Mucosa of descending colon (tissue), 3 donors: ENCODE measurements around the gene AOPEP. TPM values are rescaled to one million over a fixed set of nuclear protein-coding genes. Genes with fewer than 3 reads are reported as not detected.
A peak's percentile ranks its signal among the peaks of the same experiment; 100 is the strongest.

Experiments used
- ATAC-seq: fragments of 200-7000 bp; cut with Tn5 transposase; one replicate; pipeline ENCODE4 v1.9.1; 2020; ENCODE audit warnings: mild to moderate bottlenecking, moderate library complexity
- DNase-seq, 3 donors: peaks; one replicate each; pipeline ENCODE4 v3.0.0-alpha.2; 2020
- H3K36me3 ChIP-seq: fragments of 200-600 bp; one replicate; pipeline ENCODE4 v1.8.0; 2021; ENCODE audit warnings: low read depth, mild to moderate bottlenecking
- H3K4me1 ChIP-seq: fragments of 200-600 bp; one replicate; pipeline ENCODE4 v1.8.0; 2021; ENCODE audit warnings: low read depth, mild to moderate bottlenecking
- H3K4me3 ChIP-seq: fragments of 200-600 bp; one replicate; pipeline ENCODE4 v1.8.0; 2021; ENCODE audit warnings: mild to moderate bottlenecking
- H3K9me3 ChIP-seq: fragments of 200-600 bp; one replicate; pipeline ENCODE4 v1.8.0; 2021; ENCODE audit warnings: mild to moderate bottlenecking
- CTCF ChIP-seq: fragments of 200-600 bp; IDR thresholded peaks from one replicate; pipeline ENCODE4 v1.8.0; 2022; ENCODE audit warnings: antibody characterized with exemption, mild to moderate bottlenecking
- intact Hi-C, 2 donors: fragments of 100-400 bp; cut with DNase I in 1 of 2; cut with micrococcal nuclease in 1 of 2; formaldehyde crosslinking; loops; one replicate each; pipeline versions ENCODE4 v1.11.0 to v1.11.1; 2022; cut with DNase I, micrococcal nuclease
- total RNA-seq, 3 donors: library from RNA; stranded (reverse); fragmentation: NEBNext Ultra II Directional in 2 of 3; extraction: Animal tissue kit (Norgen Biotek cat#: 25700) in 2 of 3; gene quantifications; one replicate each; pipeline versions ENCODE4 v1.2.1 to v1.2.4, GENCODE V29; 2021 to 2023
- donor health status: DM: no; HTN: no; CAD: no; lungs with moderate emphysema.
- donor health status: DM: no; HTN: no; CAD: no.
- donor health status: DM: no; HTN: yes; CAD: no.

AOPEP gene
- total RNA-seq, 3 donors from 2014 or later: 47.5 to 102 (median 57.8) TPM

GRCh38 chr9:94911211-94911610 is 184.7 kb downstream of the AOPEP start:
- Histone ChIP-seq H3K4me3 (no peak overlapping the region), H3K9me3 (no peaks in the 10 kb centered on the region), H3K4me1 (peaks cover 15% of the 10 kb centered on the region), H3K36me3 (no peaks in the 10 kb centered on the region)
- DNase-seq (no peak), ATAC-seq (no peak)
- intact Hi-C loops: no loop called here
- TF ChIP-seq CTCF: no peak

- peaks cover 15% of the 10 kb centered on the region for H3K4me1 ChIP-seq
- no peak for TF ChIP-seq CTCF
- ATAC-seq: no peak
These were observed 185.6 kb downstream of the AOPEP start for GRCh38 chr9:94911986-94912635.

GRCh38 chr9:94912700-94913249 is 186.3 kb downstream of the AOPEP start:
- no peak for DNase-seq
- no peak for TF ChIP-seq CTCF
- peaks cover 15% of the 10 kb centered on the region for H3K4me1 ChIP-seq
- H3K4me3 ChIP-seq: no peak overlapping the region
- intact Hi-C loops: no loop called here
- H3K36me3 ChIP-seq: no peaks in the 10 kb centered on the region
- ATAC-seq: no peak
- no peaks in the 10 kb centered on the region for H3K9me3 ChIP-seq

More at GRCh38 chr9:94911986-94912635, 185.6 kb downstream of the AOPEP start:
- H3K4me3 ChIP-seq: no peak overlapping the region
- H3K36me3 ChIP-seq: no peaks in the 10 kb centered on the region
- DNase-seq: no peak
- no peaks in the 10 kb centered on the region for H3K9me3 ChIP-seq
- intact Hi-C loops: no loop called here

GRCh38 chr9:94913550-94913949 is 187.1 kb downstream of the AOPEP start:
- ATAC-seq: peak; percentile 42
- H3K4me1 ChIP-seq: peaks cover 15% of the 10 kb centered on the region
- TF ChIP-seq CTCF: no peak

GRCh38 chr9:94915476-94916450 is 189.3 kb downstream of the AOPEP start:
- ATAC-seq: no peak
- no peak overlapping the region for H3K4me3 ChIP-seq
- peaks cover 16% of the 10 kb centered on the region for H3K4me1 ChIP-seq
- H3K36me3 ChIP-seq: no peaks in the 10 kb centered on the region
- DNase-seq: no peak
- H3K9me3 ChIP-seq: no peaks in the 10 kb centered on the region
- TF ChIP-seq CTCF: no peak
- intact Hi-C loops: no loop called here

More at GRCh38 chr9:94913550-94913949, 187.1 kb downstream of the AOPEP start:
- DNase-seq: no peak
- intact Hi-C loops: no loop called here
- H3K36me3 ChIP-seq: no peaks in the 10 kb centered on the region
- H3K9me3 ChIP-seq: no peaks in the 10 kb centered on the region
- H3K4me3 ChIP-seq: no peak overlapping the region
